Smooth muscle cell (in vitro differentiated cells): ENCODE results near the gene FAM20C. TPM values are rescaled to one million over a fixed set of nuclear protein-coding genes. Genes with fewer than 3 reads are reported as not detected.

Experiments
- DNase-seq: peaks from one replicate; lab custom pipeline; 2025; ENCODE audit not compliant: unreplicated experiment; lab: John Stamatoyannopoulos, UW
- H2AFZ ChIP-seq: fragments of 200-600 bp; sonication (generic); 2 replicates; pipeline ENCODE4 v1.6.0; 2016; ENCODE audit warnings: antibody characterized with exemption, low read depth, mild to moderate bottlenecking
- H3F3A ChIP-seq: fragments of 200-600 bp; sonication (generic); 2 replicates; pipeline ENCODE4 v1.6.0; 2017; ENCODE audit warnings: antibody characterized with exemption, low read depth
- H3K27ac ChIP-seq: fragments of 200-600 bp; sonication (generic); 2 replicates; pipeline ENCODE4 v1.5.1; 2016; ENCODE audit warnings: low read depth, mild to moderate bottlenecking
- H3K27me3 ChIP-seq: fragments of 200-600 bp; sonication (generic); 2 replicates; pipeline ENCODE4 v1.6.1; 2016; ENCODE audit warnings: low read depth, mild to moderate bottlenecking
- H3K36me3 ChIP-seq: fragments of 200-600 bp; sonication (generic); 2 replicates; pipeline ENCODE4 v1.5.1; 2016; ENCODE audit warnings: low read depth
- H3K4me1 ChIP-seq: fragments of 200-600 bp; sonication (generic); 2 replicates; pipeline ENCODE4 v1.5.1; 2016; ENCODE audit warnings: low read depth
- H3K4me2 ChIP-seq: fragments of 200-600 bp; sonication (generic); 2 replicates; pipeline ENCODE4 v1.6.0; 2016; ENCODE audit warnings: mild to moderate bottlenecking
- H3K4me3 ChIP-seq: fragments of 200-600 bp; sonication (generic); 2 replicates; pipeline ENCODE4 v1.5.1; 2016; ENCODE audit warnings: mild to moderate bottlenecking
- H3K79me2 ChIP-seq: fragments of 200-600 bp; sonication (generic); 2 replicates; pipeline ENCODE4 v1.6.0; 2016; ENCODE audit warnings: low read depth, mild to moderate bottlenecking
- H3K9ac ChIP-seq: fragments of 200-600 bp; sonication (generic); 2 replicates; pipeline ENCODE4 v1.6.0; 2016; ENCODE audit warnings: low read depth
- H3K9me3 ChIP-seq: fragments of 200-600 bp; sonication (generic); replicated peaks from 2 replicates; pipeline ENCODE4 v1.5.1; 2016; ENCODE audit warnings: low read depth
- H4K20me1 ChIP-seq: fragments of 200-600 bp; sonication (generic); 2 replicates; pipeline ENCODE4 v1.6.0; 2016; ENCODE audit warnings: low read depth
- WGBS: methylation state at CpG from one replicate; pipeline ENCODE4 v1.1.7; 2016; ENCODE audit warnings: low lambda C conversion rate; 5-methylcytosine and 5-hydroxymethylcytosine counted together
- polyA plus RNA-seq: library from polyadenylated mRNA; unstranded; fragments of >200 nt; fragmentation: Nextera tagmentation; extraction: Ambion mirVana; gene quantifications from 2 replicates; pipeline ENCODE4 v1.2.1, GENCODE V29; 2016
- total RNA-seq: library from RNA; depleted of rRNA; stranded (reverse); fragments of >200 nt; gene quantifications from 2 replicates; pipeline ENCODE4 v1.2.3, GENCODE V29; 2014
- TF ChIP-seq, protein P1 (sequence below): fragments of 200-600 bp; sonication (generic); IDR thresholded peaks from 2 replicates; pipeline ENCODE4 v1.5.1; 2017; ENCODE audit warnings: borderline replicate concordance, mild to moderate bottlenecking, antibody characterized with exemption; ENCODE audit not compliant: insufficient read depth, poor library complexity, severe bottlenecking

The FAM20C gene
- total and polyA plus RNA-seq, 2 experiments from 2014 or later = 5.6 to 6.2 TPM

DNA sequence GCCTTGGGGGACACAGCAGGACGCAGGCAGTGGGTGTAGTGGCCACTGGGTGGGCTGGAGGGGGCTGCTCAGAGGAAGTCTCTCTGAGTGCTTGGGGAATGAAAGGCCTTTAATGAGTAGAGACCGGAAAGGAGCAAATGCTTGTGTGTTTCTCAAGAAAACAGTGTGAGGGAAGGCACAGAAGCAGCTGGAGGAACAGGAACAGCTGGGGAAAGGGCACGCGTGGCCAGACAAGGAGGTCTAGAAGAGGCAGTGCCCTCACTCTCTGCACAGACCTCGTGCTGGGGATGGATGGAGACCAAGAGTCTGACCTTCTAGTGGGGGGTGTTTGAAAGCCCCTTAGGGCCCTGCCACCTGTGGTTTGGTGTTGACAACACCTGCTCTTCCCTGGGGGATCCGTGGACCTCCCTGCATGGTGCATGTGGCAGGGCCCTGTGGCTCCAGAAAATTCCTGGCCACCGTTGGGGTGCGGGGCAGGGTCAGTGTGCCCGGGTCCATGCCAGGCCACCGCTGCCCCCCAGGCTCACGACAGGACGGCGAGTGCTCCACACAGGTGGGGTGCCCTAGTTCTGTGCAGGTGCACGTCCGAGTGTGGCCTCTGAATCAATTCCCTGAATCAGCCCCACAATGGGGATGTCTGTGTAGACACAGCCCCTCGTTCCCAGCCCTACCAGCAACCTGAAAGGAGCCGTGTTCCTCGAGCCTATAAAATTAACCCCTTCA is 25.9 kb upstream of the FAM20C start:
- H4K20me1 ChIP-seq = no peaks in the 10 kb centered on the region
- H3K9me3 ChIP-seq = no peaks in the 10 kb centered on the region
- H3K4me2 ChIP-seq = no peak overlapping the region
- no peak overlapping the region for H3K9ac ChIP-seq
- WGBS = 67% methylated on average over 15 of the region's 18 CpGs
- TF ChIP-seq, protein P1, sequence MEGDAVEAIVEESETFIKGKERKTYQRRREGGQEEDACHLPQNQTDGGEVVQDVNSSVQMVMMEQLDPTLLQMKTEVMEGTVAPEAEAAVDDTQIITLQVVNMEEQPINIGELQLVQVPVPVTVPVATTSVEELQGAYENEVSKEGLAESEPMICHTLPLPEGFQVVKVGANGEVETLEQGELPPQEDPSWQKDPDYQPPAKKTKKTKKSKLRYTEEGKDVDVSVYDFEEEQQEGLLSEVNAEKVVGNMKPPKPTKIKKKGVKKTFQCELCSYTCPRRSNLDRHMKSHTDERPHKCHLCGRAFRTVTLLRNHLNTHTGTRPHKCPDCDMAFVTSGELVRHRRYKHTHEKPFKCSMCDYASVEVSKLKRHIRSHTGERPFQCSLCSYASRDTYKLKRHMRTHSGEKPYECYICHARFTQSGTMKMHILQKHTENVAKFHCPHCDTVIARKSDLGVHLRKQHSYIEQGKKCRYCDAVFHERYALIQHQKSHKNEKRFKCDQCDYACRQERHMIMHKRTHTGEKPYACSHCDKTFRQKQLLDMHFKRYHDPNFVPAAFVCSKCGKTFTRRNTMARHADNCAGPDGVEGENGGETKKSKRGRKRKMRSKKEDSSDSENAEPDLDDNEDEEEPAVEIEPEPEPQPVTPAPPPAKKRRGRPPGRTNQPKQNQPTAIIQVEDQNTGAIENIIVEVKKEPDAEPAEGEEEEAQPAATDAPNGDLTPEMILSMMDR = no peak
- H3K27ac ChIP-seq = no peak overlapping the region
- H3K4me1 ChIP-seq = no peaks in the 10 kb centered on the region
- no peaks in the 10 kb centered on the region for H3K79me2 ChIP-seq
- H3K27me3 ChIP-seq = no peaks in the 10 kb centered on the region
- H3K4me3 ChIP-seq = no peak overlapping the region
- no peaks in the 10 kb centered on the region for H3F3A ChIP-seq
- H2AFZ ChIP-seq = no peak overlapping the region
- DNase-seq = no peak
- no peaks in the 10 kb centered on the region for H3K36me3 ChIP-seq

DNA sequence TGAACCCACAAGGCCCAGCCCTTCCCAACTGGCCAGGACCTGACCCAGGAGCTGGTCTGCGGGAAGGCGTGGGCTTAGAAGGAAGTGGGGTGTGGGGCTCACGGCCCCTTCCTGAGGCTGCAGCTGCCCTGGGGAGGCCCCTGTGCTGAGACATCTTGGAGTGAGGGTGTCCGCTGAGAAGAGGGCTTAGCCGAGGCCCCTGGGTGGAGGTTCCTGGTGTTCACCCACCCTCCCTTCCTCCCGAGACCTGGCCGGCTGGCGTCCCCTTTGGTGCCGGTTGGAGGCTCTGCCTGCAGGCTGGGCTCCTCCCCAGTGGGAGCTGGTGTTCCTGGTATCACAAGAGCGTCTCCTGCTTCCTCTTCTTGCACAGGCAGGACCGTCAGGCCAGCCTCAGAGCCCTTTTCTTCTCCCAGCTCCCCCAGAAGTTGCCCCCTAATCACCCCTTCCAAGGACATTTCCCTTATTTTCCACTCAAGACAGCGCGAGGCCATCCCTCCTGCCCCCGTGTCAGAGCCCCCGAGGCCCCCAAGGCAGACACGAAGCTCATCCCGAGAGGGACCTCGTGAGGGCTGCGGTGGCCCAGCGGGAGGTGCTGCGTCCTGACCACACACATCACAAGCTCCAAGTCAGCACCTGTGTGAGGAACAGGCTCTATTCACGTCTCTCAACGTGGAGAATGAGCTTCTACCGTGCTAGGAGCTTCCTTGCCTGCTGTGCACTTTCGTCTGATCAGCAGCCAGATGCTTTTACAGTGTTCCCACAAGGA is 25.1 kb upstream of the FAM20C start:
- Histone ChIP-seq H3K9ac (no peak overlapping the region), H3F3A (no peaks in the 10 kb centered on the region), H4K20me1 (no peaks in the 10 kb centered on the region), H3K4me2 (no peak overlapping the region), H3K27ac (no peak overlapping the region), H2AFZ (no peak overlapping the region), H3K4me1 (no peaks in the 10 kb centered on the region), H3K9me3 (no peaks in the 10 kb centered on the region), H3K79me2 (no peaks in the 10 kb centered on the region), H3K4me3 (no peak overlapping the region), H3K27me3 (no peaks in the 10 kb centered on the region), H3K36me3 (no peaks in the 10 kb centered on the region)
- no peak for DNase-seq
- WGBS = 86% methylated on average over 21 of the region's 25 CpGs
- TF ChIP-seq, protein P1 = no peak

DNA sequence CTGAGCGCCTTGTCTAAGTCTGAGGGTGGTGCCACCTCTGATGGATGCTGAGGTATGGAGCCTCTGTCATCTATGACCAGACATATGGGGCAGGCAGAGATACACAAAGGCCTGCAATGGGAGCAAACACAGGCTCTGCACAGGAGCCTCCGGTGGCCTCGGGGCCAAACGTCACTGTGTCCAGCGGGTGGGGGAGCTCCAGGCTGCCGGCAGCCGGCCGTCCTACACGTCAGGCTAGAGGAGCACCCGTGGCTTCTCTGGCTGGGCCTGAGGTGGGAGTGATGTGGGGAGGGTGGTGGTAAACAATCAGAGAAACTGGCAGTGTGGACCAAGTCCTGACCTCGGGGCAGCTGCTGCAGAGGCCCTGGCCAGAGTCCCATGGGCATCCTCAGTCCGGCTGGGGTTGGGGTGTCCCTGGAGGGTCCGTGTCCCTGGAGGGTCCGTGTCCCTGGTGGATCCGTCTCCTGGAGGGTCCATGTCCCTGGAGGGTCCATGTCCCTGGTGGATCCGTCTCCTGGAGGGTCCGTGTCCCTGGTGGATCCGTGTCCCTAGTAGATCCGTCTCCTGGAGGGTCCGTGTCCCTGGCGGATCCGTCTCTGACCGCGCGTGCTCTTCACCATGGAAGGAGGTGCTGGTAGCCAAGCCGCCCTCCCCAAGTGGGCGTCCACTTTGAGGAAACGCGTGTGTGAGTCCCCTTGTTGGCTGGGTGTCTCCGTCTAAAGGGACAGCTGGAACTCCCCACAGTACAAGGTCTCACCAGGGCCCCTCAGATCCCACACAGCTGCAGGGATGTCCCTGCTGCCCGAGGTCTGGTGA is 24.2 kb upstream of the FAM20C start:
- no peak overlapping the region for H3K9ac ChIP-seq
- H3K4me2 ChIP-seq = no peak overlapping the region
- H3K4me1 ChIP-seq = no peaks in the 10 kb centered on the region
- no peaks in the 10 kb centered on the region for H4K20me1 ChIP-seq
- H3K27ac ChIP-seq = no peak overlapping the region
- WGBS = 94% methylated on average over 31 of the region's 31 CpGs
- H3K36me3 ChIP-seq = no peaks in the 10 kb centered on the region
- no peak overlapping the region for H3K4me3 ChIP-seq
- DNase-seq = no peak
- H2AFZ ChIP-seq = no peak overlapping the region
- H3K79me2 ChIP-seq = no peaks in the 10 kb centered on the region
- TF ChIP-seq, protein P1 = no peak
- H3K27me3 ChIP-seq = no peaks in the 10 kb centered on the region
- no peaks in the 10 kb centered on the region for H3F3A ChIP-seq
- H3K9me3 ChIP-seq = no peaks in the 10 kb centered on the region
